GM12865 (cell line): Measurements from ENCODE around the gene SLC35E4.
A peak's percentile ranks its signal among the peaks of the same experiment; 100 is the strongest.
"Not testable (repeated sequence)": the region's sequence is repeated elsewhere in the genome, so short reads cannot be mapped to it uniquely, and the experiment has no call there.

ENCODE experiments used
- DNase-seq: peaks from one replicate; pipeline ENCODE4 v3.0.0; 2010; ENCODE audit warnings: low read depth
- H3K4me3 ChIP-seq: 2 replicates; pipeline ENCODE4 v1.5.1; 2011; ENCODE audit warnings: mild to moderate bottlenecking, low read depth, low read length, control low read depth
- CTCF ChIP-seq: IDR thresholded peaks from 2 replicates; pipeline ENCODE4 v1.5.1; 2011; ENCODE audit warnings: low read length, control low read depth, low read depth, inconsistent platforms; ENCODE audit not compliant: insufficient read depth; ENCODE audit errors: missing control alignments

SLC35E4 gene

GRCh38 chr22:30628491-30628890 lies 7.1 kb upstream of the SLC35E4 start:
- no peak for DNase-seq
- TF ChIP-seq CTCF: no peak
- no peak overlapping the region for H3K4me3 ChIP-seq

- H3K4me3 ChIP-seq, DNase-seq: not testable (repeated sequence)
Measured at GRCh38 chr22:30631469-30631868, 4.1 kb upstream of the SLC35E4 start.

DNA sequence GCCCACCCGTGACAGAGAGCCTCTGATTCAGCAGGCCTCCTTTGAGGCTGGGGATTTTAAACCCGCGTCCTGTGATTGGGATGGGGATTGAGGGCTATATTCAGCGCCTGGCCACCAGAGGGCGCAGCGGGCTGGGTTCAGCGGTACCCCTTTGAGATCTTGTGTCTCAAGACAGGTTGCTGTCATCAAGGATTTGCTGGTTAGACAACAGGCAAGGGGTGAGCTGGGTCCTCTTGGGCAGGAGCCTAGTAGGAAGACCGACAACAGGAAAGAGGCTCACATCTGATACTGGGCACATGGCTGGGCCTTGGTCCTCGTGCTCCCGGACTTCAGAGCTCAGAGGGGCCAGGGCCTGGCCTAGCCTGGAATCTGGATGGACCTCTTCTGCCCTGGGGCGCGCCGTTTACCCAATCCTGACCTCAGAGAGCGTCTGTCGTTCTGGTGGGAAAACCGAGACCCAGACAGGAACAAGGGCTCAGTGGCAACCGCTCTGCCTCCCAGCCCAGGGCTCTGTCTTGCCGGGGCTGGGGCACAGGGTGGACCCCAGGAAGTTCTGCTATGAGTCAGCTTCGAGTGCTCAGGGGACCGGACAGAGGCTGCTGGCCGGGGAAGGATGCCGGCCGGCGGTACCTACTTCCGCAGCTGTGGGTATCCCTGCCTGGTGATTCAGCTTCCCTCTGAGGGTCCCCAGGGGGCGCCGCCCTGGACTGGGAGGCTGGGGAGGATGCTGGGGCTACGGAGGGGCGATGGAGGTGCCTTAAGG lies 929 bp upstream of the SLC35E4 start:
- peak overlapping the region; percentile 76 for H3K4me3 ChIP-seq
- TF ChIP-seq CTCF: peak; percentile 92
- peak; percentile 93 for DNase-seq

DNA sequence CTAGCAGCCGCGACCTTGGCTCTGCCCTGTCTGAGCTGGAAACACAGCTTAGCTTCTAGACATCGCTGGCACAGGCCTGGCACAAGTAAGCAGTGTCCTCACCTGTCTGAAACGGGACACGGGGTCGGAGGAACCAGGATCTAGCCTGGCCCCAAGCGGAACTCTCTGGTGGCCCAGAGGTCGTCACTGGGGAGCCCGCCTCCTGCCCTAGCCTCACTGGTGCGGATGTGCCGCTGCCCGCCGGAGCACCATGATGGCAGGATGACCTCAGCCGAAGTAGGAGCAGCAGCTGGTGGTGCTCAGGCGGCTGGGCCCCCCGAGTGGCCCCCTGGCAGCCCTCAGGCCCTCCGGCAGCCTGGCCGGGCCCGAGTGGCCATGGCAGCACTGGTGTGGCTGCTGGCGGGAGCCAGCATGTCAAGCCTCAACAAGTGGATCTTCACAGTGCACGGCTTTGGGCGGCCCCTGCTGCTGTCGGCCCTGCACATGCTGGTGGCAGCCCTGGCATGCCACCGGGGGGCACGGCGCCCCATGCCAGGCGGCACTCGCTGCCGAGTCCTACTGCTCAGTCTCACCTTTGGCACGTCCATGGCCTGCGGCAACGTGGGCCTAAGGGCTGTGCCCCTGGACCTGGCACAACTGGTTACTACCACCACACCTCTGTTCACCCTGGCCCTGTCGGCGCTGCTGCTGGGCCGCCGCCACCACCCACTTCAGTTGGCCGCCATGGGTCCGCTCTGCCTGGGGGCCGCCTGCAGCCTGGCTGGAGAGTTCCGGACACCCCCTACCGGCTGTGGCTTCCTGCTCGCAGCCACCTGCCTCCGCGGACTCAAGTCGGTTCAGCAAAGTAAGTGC lies 871 bp downstream of the SLC35E4 start:
- TF ChIP-seq CTCF: peak; percentile 24
- DNase-seq: peak; percentile 70
- H3K4me3 ChIP-seq: peak overlapping the region; percentile 80

GRCh38 chr22:30637701-30638114 lies 2.1 kb downstream of the SLC35E4 start:
- peak overlapping the region; percentile 80 for H3K4me3 ChIP-seq
- TF ChIP-seq CTCF: no peak
- no peak for DNase-seq

DNA sequence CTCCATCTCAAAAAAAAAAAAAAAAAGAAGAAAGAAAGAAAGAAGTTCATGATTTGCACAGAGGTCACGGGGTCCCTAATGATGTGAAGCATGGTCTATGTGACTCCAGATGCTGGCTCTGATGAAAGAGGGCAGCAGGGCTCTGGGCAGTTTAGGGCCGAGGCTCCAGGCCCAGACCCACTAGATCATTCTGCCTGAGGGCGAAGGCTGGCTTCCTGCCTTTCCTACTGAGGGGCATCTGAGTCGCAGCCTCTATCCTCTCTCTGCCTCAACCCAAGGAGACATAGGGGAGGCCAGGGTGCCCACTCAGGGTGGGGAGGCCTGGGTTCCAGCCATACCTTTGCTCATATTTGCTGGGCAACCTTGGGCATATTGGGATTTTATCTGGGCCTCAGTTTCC lies 4.8 kb downstream of the SLC35E4 start:
- H3K4me3 ChIP-seq: no peak overlapping the region
- TF ChIP-seq CTCF: no peak
- no peak for DNase-seq

GRCh38 chr22:30640839-30641430 lies 5.4 kb downstream of the SLC35E4 start:
- no peak overlapping the region for H3K4me3 ChIP-seq
- DNase-seq: no peak
- no peak for TF ChIP-seq CTCF
